SIG-M5 treated with dmso at 0.1 percent for 504 hours (cell line): Measurements from ENCODE around the gene RAB11FIP3.
"Not testable (repeated sequence)": the region's sequence is repeated elsewhere in the genome, so short reads cannot be mapped to it uniquely, and the experiment has no call there.

Experiments used
- DNase-seq: peaks from one replicate; lab custom pipeline; 2025; ENCODE audit not compliant: unreplicated experiment; lab: John Stamatoyannopoulos, UW

The RAB11FIP3 gene

GRCh38 chr16:425082-425718 is at the start of gene RAB11FIP3:
Gene RAB11FIP3 (plus strand): TSS chr16:425649. CDS start chr16:426007, 358 bp downstream.
- peak; percentile 70 for DNase-seq

GRCh38 chr16:375927-376816 is 49.3 kb upstream of the RAB11FIP3 start:
- no peak for DNase-seq

DNA sequence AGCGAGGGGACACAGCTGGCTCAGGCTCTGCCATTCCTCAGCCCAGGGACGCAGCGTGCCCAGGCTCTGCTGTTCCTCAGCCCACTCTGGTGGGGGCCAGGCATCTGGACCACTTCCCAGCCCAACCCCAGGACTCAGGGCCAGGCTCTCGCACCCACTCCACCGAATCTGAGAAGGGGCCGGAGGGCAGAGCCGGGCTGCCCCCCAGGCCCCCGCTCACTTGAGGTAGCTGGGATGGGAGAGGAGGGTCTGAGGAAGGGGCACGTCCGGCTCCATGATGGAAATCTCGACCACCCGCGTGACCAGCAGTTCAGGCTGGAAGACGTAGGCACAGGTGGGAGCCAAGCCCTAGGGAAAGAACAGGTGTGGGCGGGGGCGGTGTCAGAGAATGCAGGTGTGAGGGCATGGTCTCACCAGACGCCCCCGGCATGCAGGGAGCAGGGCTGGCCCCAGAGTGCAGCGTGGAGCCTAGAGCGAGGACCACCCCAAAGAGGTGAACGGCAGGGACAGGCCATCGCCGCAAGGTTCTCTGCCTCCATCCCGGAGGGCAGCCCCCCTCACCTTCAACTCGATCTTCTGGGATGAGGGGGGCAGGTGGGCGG is 48.5 kb upstream of the RAB11FIP3 start:
- DNase-seq: no peak

GRCh38 chr16:377419-377951 is 48.0 kb upstream of the RAB11FIP3 start:
- no peak for DNase-seq

DNA sequence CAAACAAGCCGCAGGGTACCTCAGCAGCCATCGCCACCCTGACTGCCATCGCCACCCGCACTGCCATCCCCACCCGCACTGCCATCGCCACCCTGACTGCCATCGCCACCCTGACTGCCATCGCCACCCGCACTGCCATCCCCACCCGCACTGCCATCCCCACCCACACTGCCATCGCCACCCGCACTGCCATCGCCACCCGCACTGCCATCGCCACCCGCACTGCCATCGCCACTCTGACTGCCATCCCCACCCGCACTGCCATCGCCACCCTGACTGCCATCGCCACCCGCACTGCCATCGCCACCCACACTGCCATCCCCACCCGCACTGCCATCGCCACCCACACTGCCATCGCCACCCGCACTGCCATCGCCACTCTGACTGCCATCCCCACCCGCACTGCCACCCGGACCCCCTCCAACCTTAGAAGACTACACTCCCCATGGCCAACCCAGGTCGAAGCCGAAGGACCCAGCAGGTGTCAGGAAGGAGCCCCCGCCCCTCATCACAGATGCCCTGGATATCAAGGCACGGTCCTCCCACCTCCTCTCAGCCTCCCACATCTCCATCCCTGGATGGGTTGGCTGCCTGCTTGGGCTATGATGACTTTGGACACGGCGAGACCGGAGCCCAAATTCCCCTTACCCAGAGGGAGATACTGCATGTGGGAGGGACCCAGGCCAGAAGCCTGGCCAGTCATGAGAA is 47.2 kb upstream of the RAB11FIP3 start:
- not testable (repeated sequence) for DNase-seq

DNA sequence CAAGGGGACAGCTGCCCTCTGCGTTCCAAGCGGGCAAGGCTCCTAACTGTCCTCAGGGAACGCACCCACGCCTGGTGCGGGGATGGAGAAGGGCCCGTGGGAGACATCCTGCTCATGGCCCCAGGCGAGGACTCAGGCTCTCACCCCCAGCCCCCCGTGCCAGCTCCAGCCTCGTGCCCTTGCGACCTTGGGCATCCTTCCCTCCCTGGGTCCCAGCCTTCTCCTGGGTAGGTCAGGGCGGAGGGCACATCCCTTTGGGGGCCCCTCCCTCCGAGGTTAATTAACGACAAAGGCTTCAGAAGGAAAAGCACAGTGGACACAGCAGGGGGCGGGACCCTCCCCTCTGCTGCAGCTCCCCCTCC is 46.6 kb upstream of the RAB11FIP3 start:
- no peak for DNase-seq

GRCh38 chr16:379183-379960 is 46.1 kb upstream of the RAB11FIP3 start:
- no peak for DNase-seq

- DNase-seq: no peak
These were observed 45.3 kb upstream of the RAB11FIP3 start for GRCh38 chr16:379961-380761.

DNA sequence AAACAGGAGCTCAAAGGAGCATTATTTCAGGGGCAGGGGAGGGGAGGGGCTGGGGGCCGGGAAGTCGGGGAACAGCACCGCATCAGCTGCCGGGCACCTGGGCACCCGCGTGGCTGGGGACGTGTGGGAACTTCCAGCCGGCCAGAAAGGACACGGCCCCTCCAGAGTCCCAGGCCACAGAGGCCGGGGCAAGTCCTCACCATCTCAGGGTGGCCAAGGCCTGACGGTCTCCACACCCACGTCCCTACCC is 44.8 kb upstream of the RAB11FIP3 start:
- DNase-seq: no peak

DNA sequence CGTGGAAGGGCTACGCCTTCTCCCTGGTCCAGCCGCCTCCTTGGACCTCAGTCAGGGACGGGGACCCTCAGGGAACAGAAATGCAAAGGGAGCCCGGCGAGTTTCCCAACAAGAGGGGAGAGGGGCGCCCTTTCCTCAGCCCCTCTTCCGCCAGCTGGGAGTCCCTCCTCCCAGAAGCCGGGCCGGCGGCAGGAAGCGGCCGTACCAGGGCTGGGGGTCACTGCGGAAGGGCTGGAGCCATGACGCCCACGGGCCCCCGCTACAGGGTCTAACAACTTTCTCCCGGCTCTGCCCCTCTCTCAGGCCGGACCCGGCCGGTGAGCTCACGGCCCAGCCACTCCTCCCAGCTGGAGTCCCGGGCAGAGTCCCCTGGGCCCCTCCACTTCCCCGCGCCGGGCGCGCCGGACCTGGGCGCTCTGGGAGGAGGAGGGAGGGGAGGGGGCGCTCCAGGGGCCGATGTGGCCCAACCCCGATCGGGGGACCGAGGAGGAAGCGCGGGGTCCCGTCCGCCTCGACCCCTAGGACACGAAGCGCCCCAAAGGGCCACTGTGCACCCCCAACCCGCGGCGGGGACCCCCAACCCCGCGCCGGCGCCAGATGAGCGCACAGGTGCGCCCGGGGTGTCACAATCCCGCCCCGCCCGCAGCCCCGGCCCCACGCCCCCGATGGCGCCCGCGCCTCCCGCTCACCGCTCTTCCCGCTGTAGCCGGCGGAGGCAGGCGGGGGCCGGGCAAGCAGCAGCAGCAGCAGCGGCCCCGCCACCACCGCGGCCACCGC is 44.2 kb upstream of the RAB11FIP3 start:
- DNase-seq: no peak

DNA sequence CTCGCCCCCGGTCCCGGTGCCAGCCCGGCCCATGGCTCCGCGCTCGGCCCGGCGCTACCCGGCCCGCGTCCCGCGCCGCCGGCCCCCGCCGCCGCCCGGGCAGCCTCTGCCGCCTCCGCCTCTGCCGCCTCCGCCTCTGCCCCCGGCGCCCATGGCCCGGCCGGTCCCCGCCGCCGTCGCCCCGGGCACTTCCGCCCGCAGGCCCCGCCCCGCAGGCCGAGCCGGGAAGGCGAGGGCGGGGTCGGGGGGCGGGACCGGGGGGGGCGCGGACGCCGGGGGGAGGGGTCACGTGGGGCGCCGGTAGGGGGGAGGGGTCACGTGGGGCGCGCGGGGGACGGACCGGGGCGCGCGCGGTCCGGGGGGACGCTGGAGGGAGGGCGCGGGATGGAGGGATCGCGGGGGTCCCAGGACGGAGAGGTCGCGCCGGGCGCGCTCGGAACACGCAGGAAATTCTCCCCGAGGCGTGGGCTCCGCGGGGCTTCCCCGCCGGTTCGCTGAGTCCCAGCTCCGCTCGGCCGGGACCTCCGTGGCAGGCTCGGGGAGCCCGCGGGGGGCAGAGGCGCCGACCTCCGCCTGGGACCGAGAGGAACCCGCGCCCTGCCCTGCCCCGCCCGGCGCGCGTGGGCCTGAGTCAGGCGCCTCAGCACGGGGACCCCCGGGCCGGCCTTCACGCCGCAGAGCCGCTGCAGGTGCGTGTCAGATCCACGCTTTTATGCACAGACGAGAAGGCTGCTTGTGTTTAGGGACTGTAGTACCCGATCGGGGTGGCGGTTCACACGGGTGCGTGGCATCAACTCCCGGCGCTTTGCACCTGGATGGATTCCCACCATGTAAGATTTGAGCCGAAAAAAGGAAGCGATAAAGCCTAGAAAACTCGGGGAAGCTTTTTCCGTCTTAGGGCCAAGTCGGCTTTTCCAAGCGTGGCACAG is 43.4 kb upstream of the RAB11FIP3 start, which contains the start of gene PGAP6:
Gene PGAP6 (minus strand): TSS at position 190 of the 929 bp plus-strand sequence. CDS start 157 bp downstream, at position 33.
- DNase-seq: peak; percentile 41

GRCh38 chr16:383326-384051 is 42.0 kb upstream of the RAB11FIP3 start:
- no peak for DNase-seq

- DNase-seq: no peak
These were observed 38.8 kb upstream of the RAB11FIP3 start for GRCh38 chr16:386641-387156.

DNA sequence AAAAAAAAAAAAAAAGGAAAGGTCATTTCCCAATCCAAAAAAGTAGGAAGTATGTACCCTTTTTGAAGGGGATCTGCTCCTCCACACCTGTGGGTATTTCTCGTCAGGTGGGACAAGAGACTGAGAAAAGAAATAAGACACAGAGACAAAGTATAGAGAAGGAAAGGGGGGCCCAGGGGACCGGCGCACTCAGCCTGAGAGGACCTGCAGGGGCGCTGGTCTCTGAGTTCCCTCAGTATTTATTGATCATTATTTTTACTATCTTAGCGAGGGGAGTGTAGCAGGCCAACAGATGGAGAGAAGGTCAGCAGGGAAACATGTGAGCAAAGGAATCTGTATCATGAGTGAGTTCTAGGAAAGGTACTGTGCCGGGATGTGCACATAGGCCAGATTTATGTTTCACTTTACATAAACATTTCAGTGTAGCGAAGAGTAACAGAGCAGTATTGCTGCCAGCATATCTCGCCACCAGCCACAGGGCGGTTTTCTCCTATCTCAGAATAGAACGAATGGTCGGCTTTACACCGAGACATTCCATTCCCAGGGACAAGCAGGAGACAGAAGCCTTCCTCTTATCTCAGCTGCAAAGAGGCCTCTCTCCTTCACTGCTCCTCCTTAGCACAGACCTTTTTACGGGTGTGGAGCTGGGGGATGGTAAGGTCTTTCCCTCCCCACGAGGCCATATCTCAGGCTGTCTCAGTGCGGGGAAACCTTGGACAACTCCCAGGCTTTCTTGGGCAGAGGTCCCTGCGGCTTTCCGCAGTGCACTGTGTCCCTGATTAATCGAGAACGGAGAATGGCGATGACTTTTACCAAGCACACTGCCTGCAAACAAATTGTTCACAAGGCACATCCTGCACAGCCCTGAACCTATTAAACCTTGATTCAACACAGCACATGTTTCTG is 37.4 kb upstream of the RAB11FIP3 start:
- DNase-seq: not testable (repeated sequence)

DNA sequence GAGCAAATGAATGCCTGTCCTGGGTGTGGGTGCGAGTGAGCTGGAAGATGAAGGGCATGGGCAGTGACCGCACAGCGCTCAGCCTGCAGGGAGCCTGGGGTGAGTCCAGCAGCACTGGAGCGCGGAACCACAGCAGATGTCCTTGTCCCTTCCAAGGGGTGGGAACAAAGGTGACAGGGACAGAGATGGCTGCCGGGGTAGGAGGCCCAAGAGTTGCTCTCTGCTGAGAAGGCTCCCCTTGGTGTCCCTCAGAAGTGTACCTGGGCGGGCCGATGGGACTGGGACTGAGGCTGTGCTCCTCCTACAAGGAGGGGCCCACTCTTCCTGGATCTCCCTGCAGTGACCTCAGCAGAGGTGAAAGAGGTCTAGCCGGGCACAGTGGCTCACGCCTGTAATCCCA is 36.1 kb upstream of the RAB11FIP3 start:
- no peak for DNase-seq

DNA sequence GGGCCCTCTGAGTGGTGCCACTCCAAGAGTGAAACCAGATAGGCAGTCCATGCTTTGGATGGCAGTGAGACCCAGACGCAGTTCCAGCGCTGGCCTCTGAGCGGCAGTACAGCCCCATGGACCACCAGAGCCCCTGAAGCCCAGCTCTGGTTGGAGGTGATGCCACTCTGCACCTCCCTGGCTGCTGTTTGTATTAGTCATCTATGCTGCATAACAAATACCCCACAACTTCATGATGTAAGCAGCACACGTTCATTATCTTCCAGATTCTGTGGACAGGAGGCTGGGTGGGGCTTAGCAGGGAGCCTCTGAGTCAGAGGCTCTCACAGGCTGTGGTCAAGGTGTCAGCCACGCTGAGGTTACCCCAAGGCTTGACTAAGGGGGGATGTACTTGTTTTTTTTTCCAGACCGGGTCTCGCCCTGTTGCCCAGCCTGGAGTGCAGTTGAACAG is 33.5 kb upstream of the RAB11FIP3 start:
- peak; percentile 46 for DNase-seq
